ENCODE results near the gene ASPRV1. TPM values are rescaled to one million over a fixed set of nuclear protein-coding genes. Genes with fewer than 3 reads are reported as not detected.

Gene ASPRV1
- total RNA-seq: under 1 TPM; 0.65 to 0.76 TPM

DNA sequence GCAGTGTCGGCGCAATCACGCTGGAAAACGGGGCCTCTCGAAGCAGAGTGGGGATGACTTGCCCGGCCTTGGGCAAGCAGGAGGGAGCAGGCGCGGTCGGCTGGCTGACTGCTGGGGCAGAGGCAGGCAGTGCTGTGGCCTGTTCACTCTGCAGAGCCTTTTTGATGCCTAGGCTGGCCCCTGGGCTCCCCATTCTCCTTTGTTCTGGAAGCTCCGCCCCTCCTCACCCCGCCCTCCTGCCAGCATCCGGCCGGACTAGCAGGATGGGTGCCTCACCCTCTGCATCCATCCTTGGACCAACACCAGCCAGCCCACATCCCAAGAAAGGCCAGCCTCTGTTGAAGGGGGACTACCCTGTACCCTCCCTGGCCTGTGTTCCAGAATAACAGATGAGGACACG lies at the start of gene ASPRV1:
ASPRV1 (minus strand) TSS at position 136 of the 400 bp plus-strand sequence. CDS start 195 bp downstream, outside the sequence.
- H3K4me1 Mint-ChIP-seq (ENCODE audit: low read depth): peaks cover 2% of the 10 kb centered on the region
- POLR2A ChIA-PET: no interaction called here
- intact Hi-C loops (cut with micrococcal nuclease): no loop called here
- H3K9me3 Mint-ChIP-seq: no peaks in the 10 kb centered on the region
- ATAC-seq: no peak
- no peak for DNase-seq
- CTCF ChIA-PET: no interaction called here
- no peak within 1 kb of the TSS for H3K4me3 Mint-ChIP-seq
- no peaks in the 10 kb centered on the region for H3K36me3 Mint-ChIP-seq (ENCODE audit: low read depth)
- TF ChIP-seq CTCF (IDR thresholded peaks at IDR 0.05): no peak
- no peak within 1 kb of the TSS for H3K27ac Mint-ChIP-seq
- no peaks in the 10 kb centered on the region for H3K27me3 Mint-ChIP-seq

- peaks cover 15% of the 10 kb centered on the region for H3K4me1 Mint-ChIP-seq (ENCODE audit: low read depth)
- H3K4me3 Mint-ChIP-seq: no peak overlapping the region
- no peaks in the 10 kb centered on the region for H3K9me3 Mint-ChIP-seq
- POLR2A ChIA-PET: interaction anchor here (1.0 kb wide), 1 partner anchor 32 kb away, joined by 3 read pairs; no protein-coding TSS in a partner anchor
- no peak for TF ChIP-seq CTCF (IDR thresholded peaks at IDR 0.05)
- DNase-seq (no peak), ATAC-seq (no peak)
- CTCF ChIA-PET: no interaction called here
- H3K27ac Mint-ChIP-seq: no peak overlapping the region
- intact Hi-C loops (cut with micrococcal nuclease): no loop called here
- peaks cover 8% of the 10 kb centered on the region for H3K36me3 Mint-ChIP-seq (ENCODE audit: low read depth)
- no peaks in the 10 kb centered on the region for H3K27me3 Mint-ChIP-seq
Observed at GRCh38 chr2:70010576-70011111, 49.2 kb upstream of the ASPRV1 start.

DNA sequence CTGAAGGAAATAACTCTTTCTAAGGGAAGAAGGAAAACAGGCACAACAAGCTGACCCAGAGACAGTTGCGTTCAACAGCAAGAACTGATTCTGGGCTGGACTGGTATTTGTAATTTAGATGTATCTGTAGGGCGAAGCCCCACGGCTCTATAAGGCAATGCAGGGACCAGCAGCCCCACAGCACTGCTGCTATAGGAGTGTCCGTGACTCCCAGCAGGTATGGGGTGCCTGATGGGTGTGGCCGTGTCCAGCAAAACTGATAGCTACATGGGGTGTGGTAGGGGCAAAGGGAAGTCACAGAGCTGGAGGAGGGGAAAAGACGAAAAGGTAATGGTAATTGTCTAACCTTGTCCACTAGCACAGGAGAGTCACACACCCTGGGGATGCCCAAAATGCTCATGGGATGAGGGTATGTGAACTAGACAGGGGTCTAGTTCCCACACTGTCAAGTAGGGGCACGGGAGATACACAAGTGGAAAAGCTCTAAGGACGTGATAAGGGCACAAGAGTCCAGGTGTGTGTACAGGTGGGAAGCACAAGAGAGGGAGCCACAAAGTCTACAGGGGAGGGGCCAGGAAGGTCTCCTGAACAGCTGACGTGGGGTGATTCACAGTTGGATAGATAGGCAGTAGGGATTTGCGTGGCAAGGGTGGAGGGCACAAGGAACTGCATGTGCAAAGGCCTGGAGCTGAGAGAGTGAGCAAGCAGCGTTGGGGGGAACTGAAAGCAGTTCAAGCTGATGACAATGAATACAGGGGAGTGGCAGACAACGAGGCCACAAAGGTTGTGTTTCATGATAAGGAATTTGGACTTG lies 48.5 kb upstream of the ASPRV1 start:
- ATAC-seq (no peak), DNase-seq (no peak)
- CTCF ChIA-PET: no interaction called here
- no peak for TF ChIP-seq CTCF (IDR thresholded peaks at IDR 0.05)
- POLR2A ChIA-PET: interaction anchor here (1.0 kb wide), 1 partner anchor 32 kb away, joined by 3 read pairs; no protein-coding TSS in a partner anchor
- Mint-ChIP-seq H3K27me3 (no peaks in the 10 kb centered on the region), H3K9me3 (no peaks in the 10 kb centered on the region), H3K4me1 (ENCODE audit: low read depth) (peaks cover 13% of the 10 kb centered on the region), H3K27ac (no peak overlapping the region), H3K36me3 (ENCODE audit: low read depth) (peaks cover 3% of the 10 kb centered on the region), H3K4me3 (no peak overlapping the region)
- intact Hi-C loops (cut with micrococcal nuclease): no loop called here

DNA sequence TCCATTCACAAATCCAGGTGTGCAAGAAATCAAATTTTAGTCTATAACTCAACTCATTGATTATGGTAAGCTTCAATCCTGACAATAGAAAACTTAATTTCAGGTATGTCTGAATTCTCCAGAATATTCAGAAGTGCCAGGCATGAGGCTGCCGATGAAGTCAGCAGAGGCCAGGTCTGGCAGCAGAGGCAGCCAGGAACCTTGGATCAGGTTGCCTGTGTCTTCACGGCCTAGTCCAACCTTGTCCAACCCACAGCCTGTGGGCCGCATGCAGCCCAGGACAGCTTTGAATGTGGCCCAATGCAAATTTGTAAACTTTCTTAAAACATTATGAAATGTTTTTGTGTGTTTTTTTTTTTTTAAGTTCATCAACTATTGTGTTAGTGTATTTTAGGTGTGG lies 46.9 kb upstream of the ASPRV1 start:
- intact Hi-C loops (cut with micrococcal nuclease): no loop called here
- Mint-ChIP-seq H3K27me3 (no peaks in the 10 kb centered on the region), H3K27ac (no peak overlapping the region), H3K4me1 (ENCODE audit: low read depth) (peaks cover 11% of the 10 kb centered on the region), H3K36me3 (ENCODE audit: low read depth) (peaks cover 1% of the 10 kb centered on the region), H3K4me3 (no peak overlapping the region), H3K9me3 (no peaks in the 10 kb centered on the region)
- POLR2A ChIA-PET: no interaction called here
- no peak for ATAC-seq
- DNase-seq: no peak
- TF ChIP-seq CTCF (IDR thresholded peaks at IDR 0.05): no peak
- CTCF ChIA-PET: no interaction called here

- Mint-ChIP-seq H3K9me3 (no peaks in the 10 kb centered on the region), H3K27ac (no peak overlapping the region), H3K4me1 (ENCODE audit: low read depth) (peaks cover 16% of the 10 kb centered on the region), H3K27me3 (no peaks in the 10 kb centered on the region), H3K4me3 (no peak overlapping the region), H3K36me3 (ENCODE audit: low read depth) (no peaks in the 10 kb centered on the region)
- POLR2A ChIA-PET: interaction anchor here (1.6 kb wide), 1 partner anchor 24 kb away, joined by 3 read pairs; no protein-coding TSS in a partner anchor
- TF ChIP-seq CTCF (IDR thresholded peaks at IDR 0.05): no peak
- no peak for ATAC-seq
- DNase-seq: no peak
- CTCF ChIA-PET: interaction anchor here (0.6 kb wide), 1 partner anchor 529 kb away, joined by 3 read pairs; no protein-coding TSS in a partner anchor
- intact Hi-C loops (cut with micrococcal nuclease): no loop called here
Observed at GRCh38 chr2:70007151-70007550, 45.7 kb upstream of the ASPRV1 start.
